K562 (cell line): ENCODE results near the gene SENP3. TPM values are rescaled to one million over a fixed set of nuclear protein-coding genes. Genes with fewer than 3 reads are reported as not detected.

Experiments used
- ATAC-seq: fragments of 200-7000 bp; cut with Tn5 transposase; 3 replicates; pipeline ENCODE4 v1.9.1; 2020; ENCODE audit warnings: moderate library complexity
- BruUV-seq: library from RNA; stranded (reverse); fragments of 400-500 nt; replicated peaks from 2 replicates; lab custom pipeline; 2021; lab: Mats Ljungman, UMichigan
- CTCF ChIA-PET: fragments of 300-600 bp; formaldehyde crosslinking; extraction: SDS; loops from one replicate; lab custom pipeline; 2021; ENCODE audit warnings: low intra/inter-chr PET ratio; lab: Yijun Ruan, JAX
- POLR2A ChIA-PET: fragments of 300-600, 350-650 bp; sonication (Branson Sonifier 250); formaldehyde crosslinking; extraction: SDS; loops from one replicate; lab custom pipeline; 2021; ENCODE audit warnings: antibody characterized with exemption, inconsistent platforms; lab: Yijun Ruan, JAX
- DNase-seq, 4 experiments: peaks; one replicate each; pipeline versions ENCODE4 v3.0.0 to v3.0.0-alpha.2; 2011 to 2018; ENCODE audit warnings: low spot score in 3 of 4, mixed read lengths in 3 of 4; ENCODE audit errors: extremely low read depth in 1 of 4
- FAIRE-seq: peaks from 2 replicates; lab custom pipeline; 2011; peaks lifted over from hg19 to GRCh38; lab: Jason Lieb, UNC
- H2AFZ ChIP-seq: 2 replicates; pipeline ENCODE4 v1.6.0; 2011; ENCODE audit warnings: low read depth, low read length, control low read depth, inconsistent platforms
- H3K27ac ChIP-seq: fragments of 200-600 bp; 3 replicates; pipeline ENCODE4 v1.8.0; 2011; ENCODE audit warnings: low read depth, mild to moderate bottlenecking, control low read depth, inconsistent platforms, low read length, moderate library complexity, mixed read lengths; ENCODE audit errors: extremely low read depth
- H3K27me3 ChIP-seq, 2 experiments: fragments of 300-600 bp in 1 of 2; 2 replicates in 1 of 2; 3 replicates in 1 of 2; pipeline versions ENCODE4 v1.6.0 to v1.8.0; 2011; ENCODE audit warnings: inconsistent platforms in 2 of 2, low read length in 2 of 2, mild to moderate bottlenecking in 1 of 2, mixed read lengths in 1 of 2, moderate library complexity in 1 of 2; ENCODE audit not compliant: control insufficient read depth in 2 of 2, insufficient read depth in 2 of 2
- H3K36me3 ChIP-seq: fragments of 300-600 bp; 3 replicates; pipeline ENCODE4 v1.8.0; 2011; ENCODE audit warnings: mild to moderate bottlenecking, low read length, inconsistent platforms; ENCODE audit not compliant: control insufficient read depth, insufficient read depth
- H3K4me1 ChIP-seq, 2 experiments: fragments of 200-600 bp in 1 of 2; replicated peaks in 1 of 2; 2 replicates in 1 of 2; 3 replicates in 1 of 2; pipeline versions ENCODE4 v1.5.1 to v1.8.0; 2011; ENCODE audit warnings: inconsistent platforms in 2 of 2, low read length in 2 of 2, mild to moderate bottlenecking in 1 of 2, mixed read lengths in 1 of 2, moderate library complexity in 1 of 2; ENCODE audit not compliant: control insufficient read depth in 2 of 2, insufficient read depth in 2 of 2
- H3K4me2 ChIP-seq: 2 replicates; pipeline ENCODE4 v1.6.1; 2011; ENCODE audit warnings: low read length, control low read depth, inconsistent platforms, mixed read lengths; ENCODE audit not compliant: insufficient read depth
- H3K4me3 ChIP-seq: fragments of 200-600 bp; sonication (generic), shearing (Covaris generic); 2 replicates; pipeline ENCODE4 v1.5.1; 2016; ENCODE audit warnings: control low read depth, inconsistent platforms
- H3K79me2 ChIP-seq: fragments of 200-600 bp; 3 replicates; pipeline ENCODE4 v1.8.0; 2011; ENCODE audit warnings: low read length, inconsistent platforms; ENCODE audit not compliant: control insufficient read depth, insufficient read depth
- H3K9ac ChIP-seq, 2 experiments: 2 replicates each; pipeline versions ENCODE4 v1.6.0 to v1.6.1; 2011; ENCODE audit warnings: low read depth in 2 of 2, low read length in 2 of 2, control low read depth in 1 of 2, inconsistent platforms in 1 of 2, mild to moderate bottlenecking in 1 of 2, mixed read lengths in 1 of 2; ENCODE audit not compliant: insufficient read depth in 1 of 2
- H3K9me1 ChIP-seq: one replicate; pipeline ENCODE4 v1.6.0; 2011; ENCODE audit warnings: inconsistent platforms, mild to moderate bottlenecking, low read length, moderate library complexity; ENCODE audit not compliant: control insufficient read depth, insufficient read depth
- H3K9me3 ChIP-seq: replicated peaks from 2 replicates; pipeline ENCODE4 v1.5.1; 2011; ENCODE audit warnings: low read depth, low read length, inconsistent platforms; ENCODE audit not compliant: control insufficient read depth, insufficient read depth
- H4K20me1 ChIP-seq: replicated peaks from 2 replicates; pipeline ENCODE4 v1.6.1; 2011; ENCODE audit warnings: low read length, inconsistent platforms, mixed read lengths; ENCODE audit not compliant: control insufficient read depth, insufficient read depth
- CTBP1 ChIP-seq: fragments of 450-650 bp; IDR thresholded peaks from 2 replicates; pipeline ENCODE4 v1.6.1; 2016; ENCODE audit warnings: borderline replicate concordance
- DMBX1 ChIP-seq: fragments of 250-450 bp; sonication (Bioruptor Pico); IDR thresholded peaks from 2 replicates; pipeline ENCODE4 v1.8.0; 2022; ENCODE audit warnings: inconsistent platforms, mild to moderate bottlenecking, moderate library complexity, borderline replicate concordance
- FOXJ3 ChIP-seq: sonication (generic); formaldehyde crosslinking; IDR thresholded peaks from 2 replicates; pipeline ENCODE4 v1.4.0; 2020; ENCODE audit warnings: mild to moderate bottlenecking, missing genetic modification reagents
- NR2C1 ChIP-seq, 2 experiments: fragments of 450-650 bp; IDR thresholded peaks; 2 replicates each; pipeline ENCODE4 v1.6.1; 2017; ENCODE audit warnings: mild to moderate bottlenecking in 2 of 2, antibody characterized with exemption in 1 of 2, inconsistent platforms in 1 of 2, missing compliant biosample characterization in 1 of 2, missing genetic modification characterization in 1 of 2
- NR2C2 ChIP-seq, 2 experiments: fragments of 200-800 bp in 1 of 2; sonication (Bioruptor generic) in 1 of 2; sonication (generic) in 1 of 2; formaldehyde crosslinking in 1 of 2; IDR thresholded peaks; 2 replicates each; pipeline versions ENCODE4 v1.6.1 to v1.8.0; 2016 to 2022; ENCODE audit warnings: mild to moderate bottlenecking in 1 of 2, missing compliant biosample characterization in 1 of 2, missing genetic modification characterization in 1 of 2, missing genetic modification reagents in 1 of 2
- RBM34 ChIP-seq: fragments of 200-400 bp; formaldehyde crosslinking; IDR thresholded peaks from 2 replicates; pipeline ENCODE4 v1.6.1; 2018; ENCODE audit warnings: low read length, borderline replicate concordance; ENCODE audit not compliant: insufficient read depth
- ZFX ChIP-seq: sonication (generic); formaldehyde crosslinking; IDR thresholded peaks from 2 replicates; pipeline ENCODE4 v1.8.0; 2022; ENCODE audit warnings: mild to moderate bottlenecking, missing genetic modification reagents, moderate library complexity
- ZNF23 ChIP-seq: fragments of 250-450 bp; sonication (Bioruptor Pico); IDR thresholded peaks from 2 replicates; pipeline ENCODE4 v1.4.0; 2020; ENCODE audit warnings: mild to moderate bottlenecking
- ZNF274 ChIP-seq: IDR thresholded peaks from 2 replicates; pipeline ENCODE4 v1.6.1; 2011; ENCODE audit warnings: low read depth, mild to moderate bottlenecking, low read length, moderate library complexity, borderline replicate concordance
- ZNF408 ChIP-seq: fragments of 250-450 bp; sonication (Bioruptor Pico); IDR thresholded peaks from 2 replicates; pipeline ENCODE4 v1.4.0; 2020; ENCODE audit warnings: low read depth, mild to moderate bottlenecking, moderate library complexity
- ZNF445 ChIP-seq: fragments of 250-450 bp; sonication (Bioruptor Pico); IDR thresholded peaks from 2 replicates; pipeline ENCODE4 v1.4.0; 2020; ENCODE audit warnings: low read depth, mild to moderate bottlenecking, moderate library complexity
- WGBS: fragments of 100-300 bp; shearing (Covaris generic); methylation state at CpG from one replicate; pipeline ENCODE4 v1.1.6; 2016; ENCODE audit warnings: low coverage, mixed read lengths; ENCODE audit not compliant: insufficient coverage; ENCODE audit errors: missing lambda C conversion rate; 5-methylcytosine and 5-hydroxymethylcytosine counted together
- in situ Hi-C: fragments of 300-500 bp; cut with MboI; formaldehyde crosslinking; loops from 4 replicates; pipeline ENCODE4 v1.15.0; 2018; ENCODE audit warnings: inconsistent platforms, mixed read lengths
- intact Hi-C: fragments of 100-400 bp; cut with micrococcal nuclease; formaldehyde crosslinking; loops from 2 replicates; pipeline ENCODE4 v1.14.2; 2022
- polyA plus RNA-seq, 8 experiments: library from polyadenylated mRNA; depleted of rRNA in 4 of 8; stranded (reverse) in 5 of 8; unstranded in 3 of 8; fragments of >200 nt; fragmentation: Nextera tagmentation in 2 of 8; fragmentation: Illumina TruSeq in 1 of 8; extraction: Ambion mirVana in 2 of 8; extraction: Trizol in 1 of 8; gene quantifications; 2 replicates each; pipeline versions ENCODE4 v1.2.1 to v1.2.3, GENCODE V29; 2011 to 2014; ENCODE audit warnings: inconsistent platforms in 1 of 8, missing spikeins in 1 of 8
- total RNA-seq, 7 experiments: library from RNA; depleted of rRNA in 6 of 7; stranded (reverse); fragments of >200 nt in 6 of 7; fragmentation: Illumina TruSeq in 2 of 7; extraction: Trizol in 2 of 7; gene quantifications; 2 replicates each; pipeline versions ENCODE4 v1.2.1 to v1.2.3, GENCODE V29; 2011 to 2021; ENCODE audit warnings: low replicate concordance in 1 of 7
- TF ChIP-seq, protein P1 (sequence below), 2 experiments: IDR thresholded peaks in 1 of 2; conservative IDR thresholded peaks in 1 of 2; 2 replicates each; pipeline ENCODE4 v1.6.1; 2016; ENCODE audit warnings: low read depth in 2 of 2, mild to moderate bottlenecking in 1 of 2, missing compliant biosample characterization in 1 of 2, missing genetic modification characterization in 1 of 2, moderate library complexity in 1 of 2

The SENP3 gene
- total and polyA plus RNA-seq, 9 of the 15 experiments (the other 6 are each of a cell fraction or from before 2014, with no cell fraction given): 0.63 to 102 (median 78.8) TPM

DNA sequence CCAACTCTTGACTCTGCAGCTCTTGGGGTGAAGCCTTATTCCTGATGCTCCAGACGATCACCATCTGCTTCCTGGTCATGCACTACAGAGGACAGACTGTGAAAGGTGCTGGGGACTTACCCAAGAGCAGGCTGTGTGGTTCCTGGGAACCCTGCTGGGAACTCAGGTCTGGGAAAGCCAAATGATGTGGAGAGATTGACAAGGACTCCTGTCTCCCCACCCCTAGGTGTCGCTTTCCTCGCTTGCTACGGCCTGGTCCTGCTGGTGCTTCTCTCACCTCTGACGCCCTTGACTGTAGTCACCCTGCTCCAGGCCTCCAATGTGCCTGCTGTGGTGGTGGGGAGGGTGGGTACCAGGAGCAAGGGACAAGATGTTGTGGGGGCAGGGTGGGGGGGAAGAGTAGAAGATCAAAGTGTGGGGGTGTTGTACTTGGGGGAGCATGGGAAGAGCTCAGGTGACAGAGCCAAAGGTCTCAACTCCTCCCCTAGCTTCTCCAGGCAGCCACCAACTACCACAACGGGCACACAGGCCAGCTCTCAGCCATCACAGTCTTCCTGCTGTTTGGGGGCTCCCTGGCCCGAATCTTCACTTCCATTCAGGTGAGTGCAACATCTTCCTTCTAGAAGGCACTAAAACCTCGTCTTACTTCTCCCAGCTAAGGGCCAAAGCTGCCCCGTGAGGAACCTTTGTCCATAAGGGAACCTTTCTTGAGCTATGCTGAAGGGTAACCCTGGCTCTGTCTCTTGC lies 25.1 kb downstream of the SENP3 start:
- Histone ChIP-seq H3K4me1 (peaks cover 43 to 68% of the 10 kb centered on the region in 2 experiments), H3K4me3 (no peak overlapping the region), H3K36me3 (peaks cover 55% of the 10 kb centered on the region), H4K20me1 (no peaks in the 10 kb centered on the region), H3K9me3 (no peaks in the 10 kb centered on the region), H3K27me3 (no peaks in the 10 kb centered on the region), H3K4me2 (peak overlapping the region; percentile 94), H2AFZ (no peak overlapping the region), H3K9ac (peak overlapping the region; percentile 53 to 72; a peak in 3 of 4 replicates), H3K27ac (peak overlapping the region; percentile 99), H3K9me1 (no peaks in the 10 kb centered on the region), H3K79me2 (peaks cover 63% of the 10 kb centered on the region)
- DNase-seq (peak; percentile 56 to 87 (median 61)), FAIRE-seq (peak; percentile 91), ATAC-seq (peak; percentile 58)
- intact Hi-C loops (loop anchor here (5.0 kb wide), 1 partner anchor 100 kb away; the partner anchor contains the start of genes TP53 and WRAP53), in situ Hi-C loops (no loop called here)
- WGBS: 25% methylated on average over 7 of the region's 9 CpGs
- POLR2A ChIA-PET: interaction anchor here (0.5 to 2.8 kb wide), 6 partner anchors 14 to 231 kb away, joined by 3 to 24 read pairs (median 4); partner anchors contain the start of genes TP53 and WRAP53
- CTCF ChIA-PET: interaction anchor here (1.1 kb wide), 1 partner anchor 100 kb away, joined by 3 read pairs; the partner anchor contains the start of gene TP53
- no TSS peak for BruUV-seq
- TF ChIP-seq, protein P1, sequence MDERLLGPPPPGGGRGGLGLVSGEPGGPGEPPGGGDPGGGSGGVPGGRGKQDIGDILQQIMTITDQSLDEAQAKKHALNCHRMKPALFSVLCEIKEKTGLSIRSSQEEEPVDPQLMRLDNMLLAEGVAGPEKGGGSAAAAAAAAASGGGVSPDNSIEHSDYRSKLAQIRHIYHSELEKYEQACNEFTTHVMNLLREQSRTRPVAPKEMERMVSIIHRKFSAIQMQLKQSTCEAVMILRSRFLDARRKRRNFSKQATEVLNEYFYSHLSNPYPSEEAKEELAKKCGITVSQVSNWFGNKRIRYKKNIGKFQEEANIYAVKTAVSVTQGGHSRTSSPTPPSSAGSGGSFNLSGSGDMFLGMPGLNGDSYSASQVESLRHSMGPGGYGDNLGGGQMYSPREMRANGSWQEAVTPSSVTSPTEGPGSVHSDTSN (CRISPR knock-in tag; IDR thresholded peaks at IDR 0.05; ENCODE audit: low read depth): no peak
- TF ChIP-seq, protein P1 (tag; conservative IDR thresholded peaks at IDR 0.05; ENCODE audit: low read depth): 0 out of 2 replicates have a peak, but pooled peaks have one; percentile 28
- TF ChIP-seq DMBX1 (peak; percentile 64), NR2C2 (CRISPR knock-in tag; IDR thresholded peaks at IDR 0.05) (no peak), NR2C2 (tag; IDR thresholded peaks at IDR 0.05) (0 out of 2 replicates have a peak, but pooled peaks have one; percentile 26), ZFX (peak; percentile 28; the same call in 1 of the 2 replicates), ZNF408 (CRISPR knock-in tag) (no peak), CTBP1 (peak; percentile 39; the same call in 1 of the 2 replicates), RBM34 (no peak), ZNF23 (CRISPR knock-in tag) (no peak), ZNF445 (no peak), ZNF274 (no peak), FOXJ3 (CRISPR knock-in tag) (no peak), NR2C1 (IDR thresholded peaks at IDR 0.05) (0 out of 2 replicates have a peak, but pooled peaks have one; percentile 19), NR2C1 (tag; IDR thresholded peaks at IDR 0.05) (0 out of 2 replicates have a peak, but pooled peaks have one; percentile 23)
